ENCODE measurements around the gene TSHZ2.
A peak's percentile ranks its signal among the peaks of the same experiment; 100 is the strongest.

The TSHZ2 gene, protein sequence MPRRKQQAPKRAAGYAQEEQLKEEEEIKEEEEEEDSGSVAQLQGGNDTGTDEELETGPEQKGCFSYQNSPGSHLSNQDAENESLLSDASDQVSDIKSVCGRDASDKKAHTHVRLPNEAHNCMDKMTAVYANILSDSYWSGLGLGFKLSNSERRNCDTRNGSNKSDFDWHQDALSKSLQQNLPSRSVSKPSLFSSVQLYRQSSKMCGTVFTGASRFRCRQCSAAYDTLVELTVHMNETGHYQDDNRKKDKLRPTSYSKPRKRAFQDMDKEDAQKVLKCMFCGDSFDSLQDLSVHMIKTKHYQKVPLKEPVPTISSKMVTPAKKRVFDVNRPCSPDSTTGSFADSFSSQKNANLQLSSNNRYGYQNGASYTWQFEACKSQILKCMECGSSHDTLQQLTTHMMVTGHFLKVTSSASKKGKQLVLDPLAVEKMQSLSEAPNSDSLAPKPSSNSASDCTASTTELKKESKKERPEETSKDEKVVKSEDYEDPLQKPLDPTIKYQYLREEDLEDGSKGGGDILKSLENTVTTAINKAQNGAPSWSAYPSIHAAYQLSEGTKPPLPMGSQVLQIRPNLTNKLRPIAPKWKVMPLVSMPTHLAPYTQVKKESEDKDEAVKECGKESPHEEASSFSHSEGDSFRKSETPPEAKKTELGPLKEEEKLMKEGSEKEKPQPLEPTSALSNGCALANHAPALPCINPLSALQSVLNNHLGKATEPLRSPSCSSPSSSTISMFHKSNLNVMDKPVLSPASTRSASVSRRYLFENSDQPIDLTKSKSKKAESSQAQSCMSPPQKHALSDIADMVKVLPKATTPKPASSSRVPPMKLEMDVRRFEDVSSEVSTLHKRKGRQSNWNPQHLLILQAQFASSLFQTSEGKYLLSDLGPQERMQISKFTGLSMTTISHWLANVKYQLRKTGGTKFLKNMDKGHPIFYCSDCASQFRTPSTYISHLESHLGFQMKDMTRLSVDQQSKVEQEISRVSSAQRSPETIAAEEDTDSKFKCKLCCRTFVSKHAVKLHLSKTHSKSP (N-terminal part only)

DNA sequence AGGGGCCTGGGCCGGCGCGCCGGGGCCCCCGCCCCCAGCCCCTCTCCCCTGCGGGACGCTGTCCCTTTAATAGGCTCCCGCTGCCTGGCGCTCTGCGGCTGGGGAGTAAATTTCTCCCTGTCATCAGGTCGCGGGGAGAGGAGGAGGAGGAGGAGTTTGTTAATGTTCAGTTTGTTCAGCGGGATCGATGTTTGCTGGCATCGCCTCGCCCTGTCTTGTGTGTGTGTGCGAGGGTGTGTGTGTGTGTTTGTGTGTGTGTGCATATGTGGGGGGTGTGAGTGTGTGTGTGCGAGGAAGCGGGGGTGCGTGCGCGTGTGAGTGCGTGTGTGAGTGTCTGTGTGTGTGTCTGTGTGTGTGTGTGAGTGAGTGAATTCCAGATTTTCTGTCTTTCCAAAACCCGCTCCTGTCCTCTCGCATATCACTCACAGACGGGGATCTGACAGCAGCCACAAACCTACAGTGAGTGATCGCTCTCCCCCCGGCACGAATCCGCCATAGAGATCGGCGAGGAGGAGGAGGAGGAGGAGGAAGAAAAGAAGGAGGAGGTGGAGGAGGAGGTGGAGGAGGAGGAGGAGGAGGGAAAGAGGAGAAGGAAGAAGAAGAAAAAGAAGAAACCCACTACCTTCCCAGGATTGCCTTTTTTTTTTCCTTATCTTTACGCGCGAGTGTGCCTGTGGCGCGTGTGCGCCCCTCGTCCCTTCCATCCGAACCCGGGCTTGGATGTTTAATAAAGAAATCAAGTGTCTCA, at the start of gene TSHZ2:
Gene TSHZ2 (plus strand): TSS at position 169 of the 748 bp plus-strand sequence. CDS start 936 bp downstream, outside the sequence.
- no peaks in the 10 kb centered on the region for H3K4me1 ChIP-seq (ENCODE audit: insufficient read depth, low read length)
- no peaks in the 10 kb centered on the region for H3K9me3 ChIP-seq (ENCODE audit: low read length)
- peak within 1 kb of the TSS; percentile 35 for H3K9ac ChIP-seq (ENCODE audit: low read length)
- H3K36me3 ChIP-seq (ENCODE audit: insufficient read depth, low read length) = no peaks in the 10 kb centered on the region
- peak within 1 kb of the TSS; percentile 52 for H3K27ac ChIP-seq (ENCODE audit: low read depth, low read length)
- peak within 1 kb of the TSS; percentile 42 to 60 for H3K4me3 ChIP-seq (ENCODE audit: low read depth in 1 of 2, low read length in 2 of 2)
- H3K27me3 ChIP-seq (ENCODE audit: control insufficient read depth in 1 of 2, insufficient read depth in 2 of 2, low read length in 2 of 2) = peaks cover 5 to 18% of the 10 kb centered on the region in 2 donors

DNA sequence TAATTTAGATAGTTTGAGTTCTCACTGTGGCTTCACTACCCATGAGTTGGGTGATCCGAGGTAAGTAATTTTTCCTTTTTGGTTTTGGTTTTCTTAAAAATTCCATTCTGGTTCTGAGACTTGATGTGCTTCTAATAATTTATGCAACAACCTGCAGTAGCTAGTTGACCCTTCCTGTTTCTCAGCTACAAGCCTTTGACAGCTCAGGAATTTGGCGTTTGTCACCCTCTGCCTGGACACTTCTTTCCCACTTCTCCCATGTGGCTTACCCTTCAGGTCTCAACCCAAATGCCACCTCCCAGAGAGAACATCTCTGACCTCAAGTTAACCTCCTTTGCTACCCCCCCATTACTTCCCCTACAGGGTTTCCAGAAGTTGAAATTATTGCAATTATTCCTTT, 49.7 kb upstream of the TSHZ2 start:
- Histone ChIP-seq H3K27ac (ENCODE audit: low read depth, low read length) (no peak overlapping the region), H3K9ac (ENCODE audit: low read length) (no peak overlapping the region), H3K4me1 (ENCODE audit: insufficient read depth, low read length) (no peaks in the 10 kb centered on the region), H3K9me3 (ENCODE audit: low read length) (no peaks in the 10 kb centered on the region), H3K27me3 (ENCODE audit: control insufficient read depth in 1 of 2, insufficient read depth in 2 of 2, low read length in 2 of 2) (no peaks in the 10 kb centered on the region), H3K36me3 (ENCODE audit: insufficient read depth, low read length) (no peaks in the 10 kb centered on the region), H3K4me3 (ENCODE audit: low read depth in 1 of 2, low read length in 2 of 2) (no peak overlapping the region)

DNA sequence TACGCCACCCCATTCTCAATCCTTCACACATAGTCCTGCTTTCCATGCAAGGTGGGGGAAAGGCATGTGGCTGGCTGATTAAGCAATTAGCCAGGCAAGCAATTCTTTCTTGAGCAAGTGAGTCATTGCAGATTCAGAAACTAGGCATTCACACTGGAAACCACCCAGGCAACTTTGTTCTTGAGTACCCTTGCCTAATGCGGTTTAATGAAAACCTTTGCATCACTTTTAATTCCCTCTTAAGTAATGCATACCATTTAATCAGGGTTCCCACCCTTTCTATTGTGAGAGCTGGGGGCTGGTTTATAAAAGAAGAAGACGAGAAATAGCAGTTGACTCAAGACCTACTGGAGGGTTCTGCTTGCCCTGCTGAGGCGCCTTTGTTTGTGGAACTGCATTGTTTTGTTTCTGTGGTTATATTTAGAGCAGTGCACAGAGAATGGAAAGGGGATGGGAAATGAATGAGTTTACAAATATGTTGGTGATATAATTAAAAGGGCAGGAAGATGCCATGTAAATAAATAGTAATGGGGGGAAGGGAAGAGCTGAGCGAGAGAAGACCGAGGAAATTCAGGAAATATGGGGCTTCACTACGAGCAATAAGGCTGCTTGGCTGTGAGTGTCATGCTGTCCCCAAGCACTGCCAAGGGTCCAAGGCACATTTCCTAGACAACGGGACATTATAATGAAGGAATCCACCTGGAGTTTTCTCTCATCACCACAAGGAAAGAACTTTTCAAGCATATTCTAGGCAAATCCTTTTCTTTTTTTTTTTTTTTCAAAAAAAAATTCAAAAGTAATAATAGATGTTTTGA, 48.8 kb upstream of the TSHZ2 start:
- no peaks in the 10 kb centered on the region for H3K36me3 ChIP-seq (ENCODE audit: insufficient read depth, low read length)
- H3K9me3 ChIP-seq (ENCODE audit: low read length) = no peaks in the 10 kb centered on the region
- H3K9ac ChIP-seq (ENCODE audit: low read length) = no peak overlapping the region
- no peaks in the 10 kb centered on the region for H3K27me3 ChIP-seq (ENCODE audit: control insufficient read depth in 1 of 2, insufficient read depth in 2 of 2, low read length in 2 of 2)
- no peaks in the 10 kb centered on the region for H3K4me1 ChIP-seq (ENCODE audit: insufficient read depth, low read length)
- H3K27ac ChIP-seq (ENCODE audit: low read depth, low read length) = no peak overlapping the region
- H3K4me3 ChIP-seq (ENCODE audit: low read depth in 1 of 2, low read length in 2 of 2) = no peak overlapping the region

DNA sequence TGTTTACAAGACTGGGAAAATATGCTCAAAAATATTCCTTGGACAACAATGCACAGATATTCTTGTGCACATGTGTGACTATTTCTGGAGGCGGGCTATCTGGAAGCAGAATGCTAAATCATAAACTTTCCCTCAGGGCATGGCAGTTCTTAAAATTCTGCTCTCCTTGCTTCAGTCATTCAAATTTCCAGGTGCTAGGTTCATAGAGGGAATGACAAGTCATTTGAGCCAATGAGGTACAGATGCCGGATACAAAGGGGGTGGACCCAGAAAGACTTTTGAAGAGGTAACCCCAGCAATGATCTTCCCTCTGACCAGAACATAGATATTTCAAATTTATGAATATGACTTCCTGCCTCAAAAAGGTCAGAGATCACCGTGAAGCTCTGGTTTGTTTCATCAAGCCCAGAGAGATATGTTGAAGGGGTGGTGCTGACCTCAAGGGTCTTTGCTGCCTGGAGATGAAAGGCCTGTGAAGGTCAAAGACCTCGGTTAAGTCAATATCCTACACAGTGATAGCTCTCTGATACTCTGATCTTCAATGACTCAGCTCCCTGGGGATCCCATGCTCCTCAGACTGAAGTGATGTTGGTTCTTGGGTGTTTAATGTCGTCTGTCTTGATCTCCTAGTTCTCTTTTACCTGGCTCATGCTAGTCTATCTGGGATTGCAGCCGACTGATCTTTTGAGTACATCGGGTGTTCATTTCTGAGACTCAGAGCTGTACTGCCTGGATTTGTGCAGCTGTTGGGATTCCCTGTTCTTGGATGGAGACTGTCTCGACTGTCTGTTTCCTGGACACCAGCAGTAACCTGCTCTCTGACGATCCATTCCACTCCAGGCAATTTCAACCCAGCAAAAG, 47.5 kb upstream of the TSHZ2 start:
- no peaks in the 10 kb centered on the region for H3K36me3 ChIP-seq (ENCODE audit: insufficient read depth, low read length)
- H3K4me3 ChIP-seq (ENCODE audit: low read depth in 1 of 2, low read length in 2 of 2) = no peak overlapping the region
- H3K9ac ChIP-seq (ENCODE audit: low read length) = no peak overlapping the region
- no peak overlapping the region for H3K27ac ChIP-seq (ENCODE audit: low read depth, low read length)
- no peaks in the 10 kb centered on the region for H3K9me3 ChIP-seq (ENCODE audit: low read length)
- no peaks in the 10 kb centered on the region for H3K4me1 ChIP-seq (ENCODE audit: insufficient read depth, low read length)
- no peaks in the 10 kb centered on the region for H3K27me3 ChIP-seq (ENCODE audit: control insufficient read depth in 1 of 2, insufficient read depth in 2 of 2, low read length in 2 of 2)

DNA sequence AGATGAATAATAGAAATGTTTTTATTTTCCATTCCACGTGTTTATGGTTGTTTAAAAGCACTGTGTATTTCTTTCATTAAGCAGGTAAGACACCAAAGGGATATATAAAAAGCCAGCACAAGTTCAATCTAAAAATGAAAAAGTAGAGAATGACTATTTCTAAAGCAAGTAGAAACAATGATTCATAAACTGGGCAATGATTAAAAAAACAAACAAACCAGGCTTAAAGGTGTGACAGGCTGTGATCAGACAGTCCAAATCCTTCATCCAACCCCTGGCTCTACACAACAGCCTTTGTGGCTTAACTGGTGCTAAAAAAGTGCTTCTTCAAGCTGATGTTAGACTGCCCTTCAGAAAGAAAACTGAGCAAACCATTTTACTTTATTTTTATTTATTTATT, 45.7 kb upstream of the TSHZ2 start:
- Histone ChIP-seq H3K4me1 (ENCODE audit: insufficient read depth, low read length) (no peaks in the 10 kb centered on the region), H3K27ac (ENCODE audit: low read depth, low read length) (no peak overlapping the region), H3K27me3 (ENCODE audit: control insufficient read depth in 1 of 2, insufficient read depth in 2 of 2, low read length in 2 of 2) (no peaks in the 10 kb centered on the region), H3K4me3 (ENCODE audit: low read depth in 1 of 2, low read length in 2 of 2) (no peak overlapping the region), H3K9ac (ENCODE audit: low read length) (no peak overlapping the region), H3K36me3 (ENCODE audit: insufficient read depth, low read length) (no peaks in the 10 kb centered on the region), H3K9me3 (ENCODE audit: low read length) (no peaks in the 10 kb centered on the region)

DNA sequence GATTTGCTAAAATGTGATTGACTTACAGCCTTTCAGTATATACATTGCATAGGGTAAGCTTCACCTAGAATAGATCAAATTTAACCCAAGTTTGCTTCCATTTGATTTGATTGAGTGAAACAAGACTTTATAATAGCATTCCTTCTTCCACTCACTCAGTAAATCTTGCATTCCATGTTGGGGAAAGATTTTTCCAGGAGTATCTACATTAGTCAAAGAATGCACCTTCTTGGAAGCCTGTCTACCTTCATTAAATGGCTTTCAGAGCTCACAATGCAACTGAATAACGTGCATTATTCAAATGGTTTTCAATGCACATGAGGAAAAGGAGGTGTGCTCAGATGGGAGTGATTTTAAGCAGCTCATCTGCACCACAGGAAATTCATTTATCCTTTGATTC, 38.3 kb upstream of the TSHZ2 start:
- Histone ChIP-seq H3K36me3 (ENCODE audit: insufficient read depth, low read length) (no peaks in the 10 kb centered on the region), H3K27ac (ENCODE audit: low read depth, low read length) (no peak overlapping the region), H3K4me3 (ENCODE audit: low read depth in 1 of 2, low read length in 2 of 2) (no peak overlapping the region), H3K4me1 (ENCODE audit: insufficient read depth, low read length) (no peaks in the 10 kb centered on the region), H3K9me3 (ENCODE audit: low read length) (no peaks in the 10 kb centered on the region), H3K27me3 (ENCODE audit: control insufficient read depth in 1 of 2, insufficient read depth in 2 of 2, low read length in 2 of 2) (no peaks in the 10 kb centered on the region), H3K9ac (ENCODE audit: low read length) (no peak overlapping the region)

DNA sequence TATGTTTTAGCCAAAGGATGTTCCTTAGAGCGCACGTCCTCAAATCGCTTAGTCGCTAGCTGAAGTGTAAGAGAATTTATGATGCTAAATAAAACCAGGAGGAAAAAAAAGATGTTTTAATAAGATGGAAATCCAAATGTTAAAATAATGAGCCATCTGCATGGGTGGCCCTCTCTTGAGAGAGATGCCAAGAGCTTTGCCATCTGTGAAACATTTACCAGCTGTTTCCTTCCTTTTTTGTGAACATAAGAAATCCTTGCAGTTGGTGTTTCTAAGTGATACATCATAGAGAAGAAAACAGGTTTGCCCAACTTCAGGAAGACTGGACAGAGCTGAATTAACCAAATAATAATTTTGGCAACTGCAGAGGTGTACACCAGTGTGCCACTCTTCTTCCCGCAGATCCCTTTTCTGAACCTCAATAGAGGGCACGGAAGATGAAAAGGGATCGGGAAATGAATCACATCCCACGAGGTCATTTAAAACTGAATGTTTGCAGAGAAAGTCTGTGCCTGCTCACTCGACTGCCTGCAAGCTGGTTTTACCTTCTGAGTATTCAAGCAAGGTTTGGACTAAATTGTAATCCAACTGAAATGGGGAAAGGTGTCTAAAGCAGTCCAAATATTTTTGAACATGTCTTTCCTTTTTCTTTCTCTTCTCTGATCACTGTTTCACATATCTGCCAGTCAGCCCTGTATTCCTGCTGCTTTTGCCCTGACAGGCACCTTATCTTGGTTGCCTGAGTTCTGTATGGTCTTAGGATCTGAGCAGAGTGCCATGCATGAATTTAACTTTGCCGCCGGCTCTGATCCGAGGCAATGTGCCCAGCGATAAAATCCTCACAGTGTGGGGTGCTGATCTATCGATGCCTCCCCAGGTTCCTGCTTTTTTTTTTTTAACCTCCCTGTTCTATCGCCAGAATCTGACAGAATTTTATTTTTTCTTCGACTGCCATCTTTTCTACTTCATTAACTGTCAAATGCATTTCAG, 35.5 kb upstream of the TSHZ2 start:
- H3K36me3 ChIP-seq (ENCODE audit: insufficient read depth, low read length) = no peaks in the 10 kb centered on the region
- H3K4me3 ChIP-seq (ENCODE audit: low read depth in 1 of 2, low read length in 2 of 2) = no peak overlapping the region
- no peaks in the 10 kb centered on the region for H3K9me3 ChIP-seq (ENCODE audit: low read length)
- H3K27me3 ChIP-seq (ENCODE audit: control insufficient read depth in 1 of 2, insufficient read depth in 2 of 2, low read length in 2 of 2) = no peaks in the 10 kb centered on the region
- no peak overlapping the region for H3K9ac ChIP-seq (ENCODE audit: low read length)
- no peak overlapping the region for H3K27ac ChIP-seq (ENCODE audit: low read depth, low read length)
- no peaks in the 10 kb centered on the region for H3K4me1 ChIP-seq (ENCODE audit: insufficient read depth, low read length)

DNA sequence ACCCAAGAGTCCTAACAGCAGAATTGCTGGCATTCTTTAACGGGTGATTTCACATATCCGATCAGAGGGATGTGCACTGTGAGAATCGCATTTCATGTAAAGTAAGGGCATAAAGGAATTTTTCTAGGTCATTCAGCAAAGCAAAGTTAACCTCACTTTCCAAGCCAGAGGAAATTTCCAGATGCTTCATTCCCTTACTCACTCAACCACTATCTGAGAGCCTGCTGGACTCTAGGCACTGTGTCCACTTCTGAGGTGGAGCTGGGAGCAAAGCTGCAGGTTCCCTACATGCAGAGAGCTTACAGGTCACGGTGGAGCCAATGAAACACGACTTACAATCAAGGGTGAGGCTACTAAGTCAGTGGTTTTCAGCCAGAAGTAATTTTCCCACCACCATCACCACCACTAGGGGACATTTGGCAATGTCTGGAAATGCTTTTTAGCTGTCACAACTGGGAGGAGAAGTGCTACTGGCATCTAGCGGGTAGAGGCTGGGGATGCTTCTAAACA, 34.5 kb upstream of the TSHZ2 start:
- H3K9ac ChIP-seq (ENCODE audit: low read length) = no peak overlapping the region
- no peak overlapping the region for H3K27ac ChIP-seq (ENCODE audit: low read depth, low read length)
- H3K4me3 ChIP-seq (ENCODE audit: low read depth in 1 of 2, low read length in 2 of 2) = no peak overlapping the region
- no peaks in the 10 kb centered on the region for H3K9me3 ChIP-seq (ENCODE audit: low read length)
- H3K4me1 ChIP-seq (ENCODE audit: insufficient read depth, low read length) = no peaks in the 10 kb centered on the region
- no peaks in the 10 kb centered on the region for H3K27me3 ChIP-seq (ENCODE audit: control insufficient read depth in 1 of 2, insufficient read depth in 2 of 2, low read length in 2 of 2)
- no peaks in the 10 kb centered on the region for H3K36me3 ChIP-seq (ENCODE audit: insufficient read depth, low read length)

DNA sequence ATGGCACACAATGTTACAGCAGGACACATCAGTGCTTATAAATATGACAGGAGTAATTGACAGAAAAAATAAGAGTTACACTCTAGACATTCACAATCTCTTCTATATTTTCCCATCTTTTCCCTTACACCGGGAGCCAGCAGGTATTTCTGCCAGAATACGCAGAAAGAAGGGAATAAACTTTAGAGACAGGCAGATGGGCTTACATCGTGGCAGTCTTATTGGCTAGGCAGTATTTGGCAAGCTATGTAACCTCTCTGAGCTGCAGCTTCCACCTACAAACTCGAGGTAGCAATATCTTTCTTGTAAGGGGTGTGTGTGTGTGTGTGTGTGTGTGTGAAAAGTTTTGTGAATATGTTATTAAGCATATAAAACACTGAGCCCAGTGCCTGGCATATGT, 33.0 kb upstream of the TSHZ2 start:
- no peaks in the 10 kb centered on the region for H3K36me3 ChIP-seq (ENCODE audit: insufficient read depth, low read length)
- H3K9ac ChIP-seq (ENCODE audit: low read length) = no peak overlapping the region
- H3K4me1 ChIP-seq (ENCODE audit: insufficient read depth, low read length) = no peaks in the 10 kb centered on the region
- H3K4me3 ChIP-seq (ENCODE audit: low read depth in 1 of 2, low read length in 2 of 2) = no peak overlapping the region
- no peak overlapping the region for H3K27ac ChIP-seq (ENCODE audit: low read depth, low read length)
- H3K27me3 ChIP-seq (ENCODE audit: control insufficient read depth in 1 of 2, insufficient read depth in 2 of 2, low read length in 2 of 2) = no peaks in the 10 kb centered on the region
- no peaks in the 10 kb centered on the region for H3K9me3 ChIP-seq (ENCODE audit: low read length)

Data from muscle layer of colon (tissue), 2 donors.